HG02610 (cell line): ENCODE measurements around the gene DENND1B.

Source experiments
- ATAC-seq: cut with Tn5 transposase; IDR thresholded peaks from one replicate; pipeline ENCODE4 v1.9.1; 2021; ENCODE audit warnings: mild to moderate bottlenecking, moderate library complexity; ENCODE audit not compliant: unreplicated experiment

Gene DENND1B

DNA sequence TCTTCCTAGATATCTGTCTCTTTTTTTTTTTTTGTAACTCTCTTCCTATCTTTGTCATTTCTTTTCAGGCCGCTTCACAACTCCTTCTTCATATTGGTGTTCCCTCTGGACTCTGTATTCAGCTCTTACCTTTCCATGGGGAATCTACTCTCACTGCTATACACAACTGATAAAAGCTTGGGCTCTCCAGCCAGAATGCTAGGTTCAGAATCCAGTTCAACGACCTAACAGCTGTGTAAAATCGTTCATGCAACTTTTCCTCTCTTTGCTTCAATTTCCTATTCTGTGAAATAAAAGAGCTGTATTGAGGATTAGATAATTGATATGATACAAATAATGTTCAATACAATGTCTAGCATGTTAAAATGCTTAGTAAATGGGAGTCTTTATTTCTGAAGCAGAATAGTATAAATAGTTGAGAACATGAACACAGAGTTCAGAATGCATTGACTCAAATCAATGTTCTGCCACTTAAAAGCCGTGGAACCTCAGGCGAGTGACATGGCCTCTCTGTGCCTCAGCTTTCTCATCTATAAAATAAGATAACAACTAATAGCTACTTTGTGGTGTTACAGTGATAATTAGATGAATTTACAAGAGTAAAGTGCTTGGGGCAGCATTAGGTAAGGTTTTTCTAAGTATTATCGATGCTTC is 88.5 kb downstream of the DENND1B start:
- no peak for ATAC-seq

DNA sequence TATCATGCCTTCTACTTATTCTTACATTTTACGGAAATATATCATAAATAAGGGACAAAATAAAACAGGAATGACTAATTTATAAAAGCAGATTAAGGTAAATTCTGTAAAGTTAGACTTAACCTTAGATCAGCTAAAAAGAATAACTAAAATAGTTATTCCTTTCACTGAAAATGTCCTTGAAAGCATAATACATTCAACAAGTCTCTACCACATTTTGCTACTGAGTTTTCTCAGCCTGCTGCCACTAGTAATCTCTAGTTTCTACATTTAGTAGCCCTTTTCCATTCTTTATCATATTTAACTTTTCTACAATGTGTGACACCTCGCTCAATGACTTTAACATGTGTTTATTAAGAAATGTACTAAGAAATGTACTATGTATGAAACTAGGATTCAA is 89.0 kb downstream of the DENND1B start:
- no peak for ATAC-seq

DNA sequence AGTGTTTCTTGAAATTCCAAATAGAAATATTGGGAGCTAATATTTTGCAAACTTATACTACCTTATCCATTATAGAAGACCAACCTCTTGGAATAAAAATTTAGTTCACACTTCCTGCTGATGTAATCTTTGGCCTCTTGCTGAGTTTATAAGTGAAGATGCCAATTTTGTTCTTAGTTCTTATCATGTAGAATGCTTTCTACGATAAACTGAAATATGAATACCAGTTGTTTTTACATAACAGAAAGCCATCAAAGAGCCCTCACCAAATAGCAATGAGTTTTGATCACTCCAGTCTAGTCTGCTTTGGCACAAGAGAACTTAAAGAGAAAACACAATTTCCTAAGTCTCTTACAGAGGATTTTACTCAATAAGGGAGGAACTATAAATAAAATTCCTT is 89.5 kb downstream of the DENND1B start:
- no peak for ATAC-seq

DNA sequence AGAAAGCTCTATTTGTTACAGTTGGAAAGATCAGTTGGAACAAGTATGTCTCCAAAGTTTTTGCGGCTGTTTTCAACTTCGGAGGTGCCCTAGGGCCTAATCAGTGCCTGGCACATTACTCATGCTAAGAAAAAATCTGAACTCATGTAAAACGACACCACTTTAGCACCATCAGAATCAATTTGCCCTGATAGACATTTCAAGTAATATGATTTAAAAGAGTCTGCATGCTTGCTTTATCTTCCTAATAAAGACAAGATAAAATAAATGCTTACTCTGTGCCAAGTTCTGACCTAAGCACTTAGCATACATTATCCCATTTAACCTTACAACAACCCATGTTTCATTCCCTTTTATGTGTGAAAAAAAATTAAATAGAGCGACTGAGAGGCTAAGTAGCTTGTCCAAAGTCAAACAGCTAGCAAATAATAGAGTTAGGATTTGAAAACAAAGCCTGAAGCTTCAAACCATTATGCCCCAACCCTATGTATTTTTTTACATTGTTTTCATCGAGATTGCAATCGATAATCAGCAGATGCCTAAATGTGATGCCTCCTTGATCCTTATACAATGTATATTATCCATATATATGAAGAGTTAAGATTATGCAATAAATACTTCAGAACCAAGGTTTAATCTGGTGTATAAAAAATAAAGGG is 91.3 kb downstream of the DENND1B start:
- no peak for ATAC-seq

GRCh38 chr1:197683280-197683679 is 92.0 kb downstream of the DENND1B start:
- no peak for ATAC-seq

DNA sequence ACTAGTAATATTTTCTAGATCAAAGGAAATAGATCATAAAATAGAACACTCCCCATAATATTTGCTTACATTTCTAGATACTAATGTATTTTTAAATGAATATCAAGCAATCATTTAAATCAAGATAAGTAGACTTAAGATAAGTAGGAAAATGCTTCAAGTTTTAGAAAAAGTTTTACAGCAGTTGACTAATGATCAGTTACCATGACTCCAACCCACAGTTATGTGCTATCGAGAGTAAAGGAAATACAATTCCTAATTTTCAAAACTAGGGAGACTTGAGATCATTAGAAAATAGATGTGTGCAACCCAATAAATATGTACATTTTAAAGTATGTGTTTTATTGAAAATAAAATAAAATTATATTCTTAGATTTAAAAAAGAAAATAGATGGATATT is 95.0 kb downstream of the DENND1B start:
- ATAC-seq, result no peak

GRCh38 chr1:197677752-197678295 is 97.5 kb downstream of the DENND1B start:
- no peak for ATAC-seq

- ATAC-seq, result no peak
Measured at GRCh38 chr1:197677313-197677712, 98.0 kb downstream of the DENND1B start.

DNA sequence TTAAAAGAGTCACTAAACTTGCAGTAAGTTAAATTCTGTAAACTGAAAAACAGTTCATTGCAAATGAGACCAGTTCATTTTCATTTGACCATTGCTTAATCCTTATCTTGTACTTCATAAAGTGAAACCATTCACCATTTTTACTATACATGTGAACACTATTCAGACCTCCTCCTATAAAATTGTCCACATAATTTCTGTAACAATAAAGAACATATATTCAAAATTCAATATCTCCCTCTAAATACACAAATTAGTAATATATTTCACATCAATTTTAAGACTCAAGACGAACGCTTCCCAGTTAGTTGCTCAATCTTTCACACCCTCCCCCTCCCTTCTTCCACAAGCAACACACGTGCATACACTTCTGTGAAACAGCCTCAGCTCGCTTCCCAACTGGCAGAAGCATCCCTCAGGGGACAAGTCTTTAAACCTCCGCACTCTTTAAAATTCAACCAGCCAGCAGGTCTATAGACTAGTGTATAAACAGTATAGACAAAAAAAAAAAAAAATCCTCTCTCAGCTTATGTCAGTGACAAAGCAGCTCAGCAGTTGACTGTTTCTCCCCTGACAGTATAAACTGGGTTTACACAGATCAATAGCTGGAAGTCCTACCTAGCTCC is 99.6 kb downstream of the DENND1B start:
- ATAC-seq, result no peak

- ATAC-seq, result no peak
Measured at GRCh38 chr1:197674286-197674685, 101.0 kb downstream of the DENND1B start.

DNA sequence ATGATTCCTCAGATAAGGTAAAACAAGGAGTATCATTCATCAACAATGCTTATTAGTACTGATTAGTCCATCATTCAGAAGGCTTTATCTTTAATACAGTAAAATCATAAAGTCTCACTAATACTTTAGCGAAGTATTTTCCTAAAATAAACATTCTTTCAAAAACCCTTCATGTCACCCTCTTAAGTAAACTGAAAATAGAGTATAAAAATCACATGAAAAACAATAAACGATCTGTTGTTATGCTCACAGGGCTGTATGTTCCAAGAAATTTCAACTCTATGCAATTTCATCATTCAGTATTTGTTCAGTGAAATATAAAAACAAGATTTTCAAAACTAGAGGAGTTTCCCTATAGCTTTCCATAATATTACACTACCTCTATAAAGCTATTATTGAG is 102.0 kb downstream of the DENND1B start:
- ATAC-seq, result no peak

DNA sequence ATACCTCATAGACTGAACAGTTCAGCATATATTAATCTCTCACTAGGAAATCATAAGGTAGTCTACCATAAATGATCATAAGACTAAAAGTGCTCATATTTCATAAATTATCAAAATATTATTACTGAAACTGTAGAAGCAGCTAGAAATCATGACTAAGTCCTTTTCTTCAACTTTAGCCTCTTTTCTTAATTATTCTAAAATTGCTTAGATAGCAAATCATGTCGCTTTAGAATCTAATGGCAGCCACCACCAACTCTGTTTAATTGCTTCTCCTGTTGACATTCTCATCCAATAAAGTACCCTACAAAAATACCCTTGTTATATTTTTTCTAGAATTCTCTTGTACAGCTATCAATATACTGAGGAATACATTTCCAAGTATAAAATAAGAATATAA is 102.9 kb downstream of the DENND1B start:
- ATAC-seq, result no peak

GRCh38 chr1:197671920-197672319 is 103.4 kb downstream of the DENND1B start:
- ATAC-seq, result no peak

DNA sequence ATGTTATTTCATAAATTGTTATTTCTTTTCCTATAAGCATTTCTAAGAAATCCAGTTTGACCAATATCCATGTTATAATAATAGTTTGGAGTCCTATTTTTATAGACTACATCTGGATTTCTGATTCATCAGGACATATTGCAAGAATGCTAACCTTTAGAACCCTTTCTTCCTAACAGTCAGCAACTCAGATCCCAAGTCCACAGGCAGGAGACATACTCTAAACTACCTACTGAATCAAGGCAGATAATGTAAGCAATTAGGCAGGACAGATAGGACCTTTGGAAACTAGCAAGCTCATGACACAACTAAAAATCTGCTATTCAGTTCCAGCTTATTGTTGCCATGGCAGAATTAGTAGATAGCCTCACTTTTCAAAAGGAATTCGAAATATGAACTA is 104.1 kb downstream of the DENND1B start:
- no peak for ATAC-seq

DNA sequence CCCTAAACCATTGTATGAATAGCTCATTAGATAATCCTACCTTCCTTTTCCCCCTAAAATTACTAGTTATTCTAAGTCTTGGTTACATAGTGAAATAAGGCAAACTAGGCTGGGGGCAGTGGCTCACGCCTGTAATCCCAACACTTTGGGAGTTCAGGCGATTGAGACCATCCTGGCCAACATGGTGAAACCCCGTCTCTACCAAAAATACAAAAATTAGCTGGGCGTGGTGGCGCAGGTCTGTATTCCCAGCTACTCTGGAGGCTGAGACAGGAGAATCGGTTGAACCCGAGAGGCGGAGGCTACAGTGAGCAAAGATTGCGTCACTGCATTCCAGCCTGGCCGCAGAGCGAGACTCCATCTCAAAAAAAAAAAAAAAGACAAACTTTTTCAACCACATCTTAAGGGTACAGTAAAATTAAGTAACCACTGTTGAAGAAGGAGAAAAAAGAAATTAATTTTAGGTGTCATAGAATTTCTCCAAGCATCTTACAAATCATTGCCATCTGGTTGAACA is 108.5 kb downstream of the DENND1B start:
- no peak for ATAC-seq

GRCh38 chr1:197664391-197664790 is 110.9 kb downstream of the DENND1B start:
- ATAC-seq, result no peak

- no peak for ATAC-seq
Measured at GRCh38 chr1:197663162-197663953, 111.9 kb downstream of the DENND1B start.

DNA sequence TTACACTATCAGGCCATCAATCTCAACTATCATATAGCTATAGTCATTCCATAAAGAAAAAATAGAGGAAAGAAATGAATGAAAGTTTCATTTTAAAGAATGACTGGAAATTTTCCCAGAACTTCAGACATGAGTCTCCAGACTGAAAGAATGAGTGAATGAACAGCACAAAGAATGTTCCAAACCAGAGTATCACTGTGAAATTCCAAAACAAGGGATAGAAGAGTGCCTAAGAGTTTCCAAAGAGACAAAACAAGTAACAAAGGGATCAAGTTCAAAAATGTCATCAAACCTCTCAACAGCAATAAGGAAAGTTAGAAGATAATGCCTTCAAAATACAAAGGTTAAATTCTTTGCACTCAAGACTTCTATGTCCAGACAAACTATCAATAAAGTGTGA is 114.9 kb downstream of the DENND1B start:
- ATAC-seq, result no peak

DNA sequence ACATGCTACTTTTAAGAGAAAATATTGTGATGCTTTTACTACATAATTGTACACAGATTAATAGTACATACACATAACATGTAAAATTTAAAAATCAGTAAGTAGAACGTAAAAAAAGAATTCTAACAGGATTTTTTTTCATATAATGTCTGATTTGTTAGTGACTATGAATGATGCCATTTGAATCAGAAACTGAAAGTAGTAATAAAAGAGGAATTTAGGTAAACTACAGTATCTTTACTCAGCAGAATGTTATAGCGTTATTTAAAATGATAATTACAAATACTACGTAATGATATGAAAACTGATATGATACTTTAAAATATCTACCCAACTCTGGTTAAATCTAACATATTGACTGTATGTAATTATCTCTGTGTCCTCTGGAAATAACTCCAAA is 116.1 kb downstream of the DENND1B start:
- ATAC-seq, result no peak

DNA sequence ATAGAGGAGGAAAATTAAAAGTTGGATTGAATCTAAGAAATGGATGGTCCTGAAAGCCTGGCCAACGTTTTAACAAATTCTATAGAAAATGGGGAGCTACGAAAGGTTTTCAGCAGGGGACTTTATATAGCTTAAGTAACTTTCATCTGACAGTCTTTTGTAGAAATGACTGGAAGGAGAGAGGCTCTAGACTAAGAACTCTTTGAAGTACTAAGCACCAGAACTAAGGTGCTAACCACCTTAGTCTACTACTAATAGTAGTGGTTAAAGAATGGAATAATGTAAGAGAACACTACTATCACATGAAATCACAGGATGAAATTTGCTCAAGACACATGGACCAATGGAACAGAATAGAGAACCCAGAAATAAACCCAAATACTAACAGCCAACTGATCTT is 126.1 kb downstream of the DENND1B start:
- no peak for ATAC-seq

DNA sequence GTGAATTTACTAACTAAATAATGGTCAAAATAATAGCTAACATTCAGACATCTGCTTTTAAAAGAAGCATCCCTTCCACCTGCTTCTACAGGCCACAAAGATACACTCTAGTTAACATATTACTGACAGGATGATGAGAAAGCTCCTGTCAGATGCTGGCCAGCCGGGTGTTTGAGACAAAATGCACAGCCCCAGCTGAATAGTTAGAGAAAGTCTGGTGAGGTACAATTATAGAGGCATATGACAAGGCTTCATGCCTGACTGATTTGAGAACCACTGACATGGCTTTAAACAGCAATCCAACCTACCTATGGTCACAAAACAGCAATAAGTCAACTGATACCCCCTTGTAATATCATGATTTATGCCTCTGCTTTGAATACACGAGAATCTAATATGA is 137.0 kb downstream of the DENND1B start:
- ATAC-seq, result no peak
